Activated CD8-positive, alpha-beta T cell treated with anti-CD3 and anti-CD28 coated beads, Interleukin-2, amount 10 ng/mL, durations not matched to agents 7 days and 5 days (primary cell): Measurements from ENCODE around the gene RASGRP3. TPM values are rescaled to one million over a fixed set of nuclear protein-coding genes. Genes with fewer than 3 reads are reported as not detected.

Source experiments
- ATAC-seq: fragments of 150-1000 bp; cut with Tn5 transposase; one replicate; pipeline ENCODE4 v1.10.0; 2021; ENCODE audit warnings: moderate library complexity
- CTCF ChIA-PET: fragments of 350-600 bp; sonication (Branson Sonifier 250); formaldehyde crosslinking; loops from one replicate; lab custom pipeline; 2021; ENCODE audit warnings: antibody characterized with exemption; lab: Charles Lee
- POLR2A ChIA-PET: fragments of 350-600 bp; sonication (Branson Sonifier 250); formaldehyde crosslinking; loops from one replicate; lab custom pipeline; 2021; ENCODE audit warnings: antibody characterized with exemption; lab: Charles Lee
- DNase-seq: peaks from one replicate; pipeline ENCODE4 v3.0.0-alpha.2; 2020
- H3K27ac Mint-ChIP-seq: one replicate; pipeline ENCODE4 v1.8.0; 2021; ENCODE audit warnings: mild to moderate bottlenecking, mixed read lengths
- H3K27me3 Mint-ChIP-seq: one replicate; pipeline ENCODE4 v1.8.0; 2021; ENCODE audit warnings: low read depth, mixed read lengths
- H3K36me3 Mint-ChIP-seq: one replicate; pipeline ENCODE4 v1.8.0; 2021; ENCODE audit warnings: low read depth, mixed read lengths
- H3K4me1 Mint-ChIP-seq: one replicate; pipeline ENCODE4 v1.8.0; 2021; ENCODE audit warnings: low read depth, mixed read lengths
- H3K4me3 Mint-ChIP-seq: one replicate; pipeline ENCODE4 v1.8.0; 2021; ENCODE audit warnings: mild to moderate bottlenecking, mixed read lengths
- H3K9me3 Mint-ChIP-seq: one replicate; pipeline ENCODE4 v1.8.0; 2022; ENCODE audit warnings: mixed read lengths; ENCODE audit not compliant: insufficient read depth
- total RNA-seq, 2 experiments: library from RNA; stranded (reverse); gene quantifications; one replicate each; pipeline ENCODE4 v1.2.3, GENCODE V29; 2021

Gene RASGRP3
- total RNA-seq, 2 experiments from 2014 or later: 3.7 to 4.0 TPM

- H3K27ac Mint-ChIP-seq: no peak overlapping the region
- H3K9me3 Mint-ChIP-seq: no peaks in the 10 kb centered on the region
- POLR2A ChIA-PET: interaction anchor here (2.1 kb wide), 1 partner anchor 20 kb away, joined by 10 read pairs; the partner anchor contains the start of gene RASGRP3
- H3K27me3 Mint-ChIP-seq: peaks cover 2% of the 10 kb centered on the region
- ATAC-seq (no peak), DNase-seq (no peak)
- H3K4me1 Mint-ChIP-seq: peaks cover 39% of the 10 kb centered on the region
- no peak overlapping the region for H3K4me3 Mint-ChIP-seq
- CTCF ChIA-PET: interaction anchor here (0.6 to 5.1 kb wide), 2 partner anchors 20 to 1279 kb away, joined by 3 to 34 read pairs; partner anchors contain the start of gene RASGRP3
- H3K36me3 Mint-ChIP-seq: no peaks in the 10 kb centered on the region
Observed at GRCh38 chr2:33495683-33496082, 19.2 kb downstream of the RASGRP3 start.

GRCh38 chr2:33496150-33496549, 19.7 kb downstream of the RASGRP3 start:
- H3K4me3 Mint-ChIP-seq: no peak overlapping the region

GRCh38 chr2:33496726-33497125, 20.3 kb downstream of the RASGRP3 start:
- ChIA-PET CTCF (interaction anchor here (1.3 to 5.1 kb wide), 2 partner anchors 13 to 21 kb away, joined by 3 to 34 read pairs; partner anchors contain the start of gene RASGRP3), POLR2A (interaction anchor here (2.5 kb wide), 1 partner anchor 21 kb away, joined by 16 read pairs; the partner anchor contains the start of gene RASGRP3)
- Mint-ChIP-seq H3K4me3 (no peak overlapping the region), H3K36me3 (no peaks in the 10 kb centered on the region), H3K9me3 (no peaks in the 10 kb centered on the region), H3K27me3 (peaks cover 2% of the 10 kb centered on the region), H3K27ac (no peak overlapping the region), H3K4me1 (peaks cover 39% of the 10 kb centered on the region)
- ATAC-seq (no peak), DNase-seq (no peak)

More at GRCh38 chr2:33496150-33496549, 19.7 kb downstream of the RASGRP3 start:
- no peak overlapping the region for H3K27ac Mint-ChIP-seq
- H3K36me3 Mint-ChIP-seq: no peaks in the 10 kb centered on the region
- no peak for DNase-seq
- POLR2A ChIA-PET: interaction anchor here (2.5 kb wide), 1 partner anchor 20 kb away, joined by 16 read pairs; the partner anchor contains the start of gene RASGRP3
- H3K27me3 Mint-ChIP-seq: peaks cover 2% of the 10 kb centered on the region
- CTCF ChIA-PET: interaction anchor here (0.6 to 5.1 kb wide), 3 partner anchors 12 to 1279 kb away, joined by 3 to 34 read pairs (median 3); partner anchors contain the start of gene RASGRP3
- no peak for ATAC-seq
- peaks cover 39% of the 10 kb centered on the region for H3K4me1 Mint-ChIP-seq
- no peaks in the 10 kb centered on the region for H3K9me3 Mint-ChIP-seq

DNA sequence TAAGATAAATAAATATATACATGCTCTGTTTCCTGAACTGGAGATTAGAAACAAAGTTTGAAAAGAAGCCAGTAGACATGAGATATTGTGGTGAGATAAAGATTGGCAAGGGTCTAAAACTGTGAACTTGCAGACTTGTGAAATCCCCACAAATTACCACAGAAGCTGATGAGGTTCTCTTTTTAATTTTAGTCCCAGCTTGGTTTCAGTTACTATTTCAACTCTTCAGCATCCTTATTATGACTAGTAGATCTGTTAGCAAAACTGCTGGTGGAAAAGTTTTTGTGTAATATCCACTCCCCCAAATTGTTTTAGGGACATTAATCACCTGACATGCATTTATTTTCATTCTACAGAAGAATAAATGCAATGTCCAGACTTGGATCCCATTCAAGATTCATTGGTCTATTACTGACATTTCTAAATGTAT, 20.8 kb downstream of the RASGRP3 start:
- Mint-ChIP-seq H3K27ac (no peak overlapping the region), H3K4me1 (peaks cover 39% of the 10 kb centered on the region), H3K9me3 (no peaks in the 10 kb centered on the region), H3K27me3 (peaks cover 2% of the 10 kb centered on the region), H3K36me3 (no peaks in the 10 kb centered on the region), H3K4me3 (no peak overlapping the region)
- ATAC-seq (peak; percentile 66), DNase-seq (no peak)
- CTCF ChIA-PET: interaction anchor here (1.3 to 5.1 kb wide), 3 partner anchors 13 to 86 kb away, joined by 3 to 34 read pairs (median 8); partner anchors contain the start of gene RASGRP3
- POLR2A ChIA-PET: interaction anchor here (2.5 kb wide), 1 partner anchor 21 kb away, joined by 16 read pairs; the partner anchor contains the start of gene RASGRP3

GRCh38 chr2:33498291-33498956, 22.0 kb downstream of the RASGRP3 start:
- DNase-seq: no peak
- peaks cover 39% of the 10 kb centered on the region for H3K4me1 Mint-ChIP-seq
- H3K27ac Mint-ChIP-seq: no peak overlapping the region
- no peaks in the 10 kb centered on the region for H3K9me3 Mint-ChIP-seq
- no peak overlapping the region for H3K4me3 Mint-ChIP-seq
- CTCF ChIA-PET: interaction anchor here (2.1 to 5.1 kb wide), 2 partner anchors 22 to 84 kb away, joined by 8 to 34 read pairs; partner anchors contain the start of gene RASGRP3
- H3K36me3 Mint-ChIP-seq: no peaks in the 10 kb centered on the region
- ATAC-seq: no peak
- H3K27me3 Mint-ChIP-seq: peaks cover 2% of the 10 kb centered on the region
- POLR2A ChIA-PET: interaction anchor here (2.5 kb wide), 1 partner anchor 22 kb away, joined by 16 read pairs; the partner anchor contains the start of gene RASGRP3

GRCh38 chr2:33500177-33500576, 23.7 kb downstream of the RASGRP3 start:
- Mint-ChIP-seq H3K36me3 (no peaks in the 10 kb centered on the region), H3K4me1 (peaks cover 28% of the 10 kb centered on the region), H3K27me3 (peaks cover 2% of the 10 kb centered on the region), H3K4me3 (no peak overlapping the region), H3K27ac (no peak overlapping the region), H3K9me3 (no peaks in the 10 kb centered on the region)
- ChIA-PET POLR2A (interaction anchor here (0.7 kb wide), 1 partner anchor 24 kb away, joined by 3 read pairs; the partner anchor contains the start of gene RASGRP3), CTCF (interaction anchor here (0.9 kb wide), 1 partner anchor 23 kb away, joined by 3 read pairs; no protein-coding TSS in a partner anchor)
- no peak for DNase-seq
- no peak for ATAC-seq

DNA sequence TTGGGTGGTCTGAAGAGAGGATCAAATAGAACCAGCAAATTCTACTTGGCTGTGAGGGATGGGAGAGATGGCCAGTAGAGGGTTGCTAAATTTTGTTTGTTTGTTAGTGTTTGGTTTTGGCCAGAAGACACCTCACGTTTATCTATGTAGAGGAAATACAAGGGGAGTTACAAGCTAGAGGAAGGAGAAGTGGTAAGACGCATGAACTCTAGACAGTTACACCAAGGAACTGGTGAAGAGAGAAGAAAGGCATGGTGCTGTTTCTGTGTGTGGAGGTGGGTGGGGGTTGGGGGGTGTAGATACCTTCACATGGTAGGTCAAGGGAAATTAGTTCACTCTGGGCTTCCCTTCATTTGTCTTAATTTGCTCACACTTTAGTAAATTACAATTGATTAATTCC, 25.6 kb downstream of the RASGRP3 start:
- Mint-ChIP-seq H3K27me3 (peaks cover 2% of the 10 kb centered on the region), H3K36me3 (no peaks in the 10 kb centered on the region), H3K27ac (no peak overlapping the region), H3K4me3 (no peak overlapping the region), H3K9me3 (no peaks in the 10 kb centered on the region), H3K4me1 (peaks cover 15% of the 10 kb centered on the region)
- DNase-seq: no peak
- CTCF ChIA-PET: interaction anchor here (0.7 to 1.7 kb wide), 2 partner anchors 26 to 97 kb away, joined by 3 to 8 read pairs; partner anchors contain the start of genes FAM98A and RASGRP3
- POLR2A ChIA-PET: interaction anchor here (0.8 kb wide), 1 partner anchor 97 kb away, joined by 3 read pairs; the partner anchor contains the start of gene FAM98A
- no peak for ATAC-seq

- POLR2A ChIA-PET: no interaction called here
- H3K4me1 Mint-ChIP-seq: peaks cover 8% of the 10 kb centered on the region
- H3K27me3 Mint-ChIP-seq: peaks cover 4% of the 10 kb centered on the region
- H3K9me3 Mint-ChIP-seq: no peaks in the 10 kb centered on the region
- no peak for ATAC-seq
- no peaks in the 10 kb centered on the region for H3K36me3 Mint-ChIP-seq
- no peak overlapping the region for H3K27ac Mint-ChIP-seq
- DNase-seq: no peak
- CTCF ChIA-PET: no interaction called here
- H3K4me3 Mint-ChIP-seq: no peak overlapping the region
Observed at GRCh38 chr2:33503002-33503401, 26.6 kb downstream of the RASGRP3 start.

DNA sequence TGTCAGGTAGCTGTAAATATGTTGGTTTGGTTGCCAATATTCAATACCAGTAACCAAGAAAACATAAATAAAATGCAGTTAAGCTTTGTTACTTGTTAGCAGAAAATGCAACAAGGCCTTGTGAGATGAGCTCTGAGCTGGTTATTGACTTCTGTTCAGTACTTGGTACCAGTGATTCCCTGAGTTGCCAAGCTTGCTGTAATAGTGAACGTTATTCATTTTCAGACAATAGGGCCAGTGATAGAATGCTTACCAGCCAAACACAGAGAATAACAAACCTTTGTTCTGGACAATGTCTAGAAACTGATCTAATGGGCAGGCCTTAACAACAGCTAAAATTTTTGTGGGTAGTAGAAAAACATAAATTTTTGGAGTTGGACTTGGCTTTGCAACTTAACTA, 29.5 kb downstream of the RASGRP3 start:
- Mint-ChIP-seq H3K27ac (no peak overlapping the region), H3K9me3 (no peaks in the 10 kb centered on the region), H3K4me3 (no peak overlapping the region), H3K27me3 (peaks cover 4% of the 10 kb centered on the region), H3K4me1 (no peaks in the 10 kb centered on the region), H3K36me3 (no peaks in the 10 kb centered on the region)
- no peak for DNase-seq
- POLR2A ChIA-PET: no interaction called here
- CTCF ChIA-PET: interaction anchor here (0.9 to 1.0 kb wide), 3 partner anchors 12 to 77 kb away, joined by 3 to 4 read pairs (median 3); no protein-coding TSS in a partner anchor
- ATAC-seq: no peak

DNA sequence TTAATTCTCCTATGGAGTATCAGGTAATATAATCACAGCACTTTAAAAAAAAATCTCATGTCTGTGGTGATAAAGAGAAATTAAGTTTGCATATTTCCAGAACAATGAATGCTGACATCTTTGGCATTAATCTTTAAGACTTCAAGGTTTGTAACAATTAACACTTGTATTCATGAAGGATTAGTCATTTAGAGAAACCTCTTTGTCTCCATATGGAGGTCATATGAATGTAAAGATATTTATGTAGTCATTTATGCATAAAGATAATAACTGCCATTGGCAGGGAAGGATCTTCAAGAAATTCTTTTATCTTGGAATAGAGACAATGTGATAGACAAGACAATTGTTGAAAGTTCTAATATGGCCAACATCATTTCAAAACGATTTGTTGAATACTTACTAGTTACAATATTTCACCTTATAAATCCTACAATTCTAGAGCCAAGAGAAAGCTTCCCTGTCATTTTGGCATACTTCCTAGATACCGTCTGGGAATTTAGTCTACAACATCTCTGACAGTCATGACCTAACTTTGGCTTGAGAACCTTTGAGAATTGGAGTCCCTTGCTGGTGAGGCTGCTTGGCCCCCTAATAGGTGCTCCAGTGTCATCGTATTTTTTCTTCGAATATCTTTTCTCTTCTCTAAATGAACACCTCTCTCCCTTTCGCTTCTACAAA, 33.6 kb downstream of the RASGRP3 start:
- ChIA-PET POLR2A (no interaction called here), CTCF (no interaction called here)
- Mint-ChIP-seq H3K4me3 (no peak overlapping the region), H3K9me3 (no peaks in the 10 kb centered on the region), H3K27me3 (peaks cover 2% of the 10 kb centered on the region), H3K4me1 (no peaks in the 10 kb centered on the region), H3K36me3 (peaks cover under 1% of the 10 kb centered on the region), H3K27ac (no peak overlapping the region)
- ATAC-seq (no peak), DNase-seq (no peak)

DNA sequence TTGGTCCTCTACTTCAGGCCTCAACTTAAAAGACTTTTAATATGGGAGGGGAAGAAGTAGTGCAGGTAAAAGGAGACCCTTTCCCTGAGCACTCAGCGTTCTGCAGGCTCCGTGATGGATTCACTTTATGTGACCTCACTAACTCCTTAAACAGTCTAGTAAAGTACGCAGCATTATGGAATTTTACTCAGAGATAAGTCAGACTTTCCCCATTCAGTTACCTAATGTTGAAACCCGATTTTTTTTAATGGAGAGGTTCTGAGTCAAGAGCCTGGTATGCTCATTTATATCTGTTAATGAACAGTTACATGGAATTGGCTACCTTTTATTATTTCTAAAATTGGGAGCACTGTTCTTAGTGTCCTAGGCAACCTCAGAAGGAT, 34.1 kb downstream of the RASGRP3 start:
- Mint-ChIP-seq H3K27me3 (peaks cover 2% of the 10 kb centered on the region), H3K9me3 (no peaks in the 10 kb centered on the region), H3K36me3 (peaks cover 5% of the 10 kb centered on the region), H3K4me1 (no peaks in the 10 kb centered on the region), H3K27ac (no peak overlapping the region), H3K4me3 (no peak overlapping the region)
- ChIA-PET CTCF (no interaction called here), POLR2A (no interaction called here)
- no peak for ATAC-seq
- DNase-seq: no peak
